PFSK-1 (cell line): ENCODE measurements around the gene PRDM16.

Source experiments
- FOXP2 ChIP-seq: optimal IDR thresholded peaks from 2 replicates; pipeline ENCODE3; 2011; ENCODE audit warnings: borderline replicate concordance, control low read depth, inconsistent platforms; ENCODE audit not compliant: insufficient read depth; ENCODE audit errors: extremely low read length, extremely low read depth
- POLR2AphosphoS5 ChIP-seq: IDR thresholded peaks from 2 replicates; pipeline ENCODE4 v1.6.1; 2012; ENCODE audit warnings: low read depth, mild to moderate bottlenecking, control low read depth, low read length, moderate library complexity
- SIN3A ChIP-seq: IDR thresholded peaks from 2 replicates; pipeline ENCODE4 v1.6.1; 2012; ENCODE audit warnings: mild to moderate bottlenecking, low read length, moderate library complexity, borderline replicate concordance; ENCODE audit not compliant: insufficient read depth
- TAF1 ChIP-seq: IDR thresholded peaks from 2 replicates; pipeline ENCODE4 v1.6.1; 2012; ENCODE audit warnings: low read length, control low read depth, borderline replicate concordance; ENCODE audit not compliant: insufficient read depth
- TF ChIP-seq, protein P1 (sequence below), 2 experiments: IDR thresholded peaks; 2 replicates each; pipeline versions ENCODE4 v1.6.1 to v1.8.0; 2011 to 2012; ENCODE audit warnings: low read depth in 2 of 2, low read length in 2 of 2, control low read depth in 1 of 2, inconsistent platforms in 1 of 2, mild to moderate bottlenecking in 1 of 2, moderate library complexity in 1 of 2; ENCODE audit not compliant: insufficient read depth in 1 of 2

DNA sequence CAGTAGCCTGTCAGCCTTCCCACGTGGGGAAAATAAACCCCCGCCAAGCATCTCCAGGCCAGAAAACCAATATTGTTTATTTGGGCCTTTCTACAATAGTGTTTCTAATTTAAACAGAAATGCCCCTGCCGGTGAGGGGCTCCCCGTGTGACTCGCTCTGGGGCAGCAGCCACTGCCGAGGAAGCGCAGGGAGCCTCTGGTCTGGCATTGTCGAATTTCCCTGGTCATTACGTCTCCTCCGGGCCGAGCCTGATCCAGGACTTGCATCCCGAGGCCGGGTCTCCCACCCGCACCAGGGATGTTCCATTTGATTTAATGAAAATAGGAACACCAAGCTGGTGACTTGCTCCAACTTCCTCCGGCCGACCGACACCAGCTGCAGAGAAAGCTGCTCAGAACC lies 20.5 kb downstream of the PRDM16 start:
- no peak for TF ChIP-seq POLR2AphosphoS5
- TF ChIP-seq SIN3A, result no peak
- TF ChIP-seq, protein P1, sequence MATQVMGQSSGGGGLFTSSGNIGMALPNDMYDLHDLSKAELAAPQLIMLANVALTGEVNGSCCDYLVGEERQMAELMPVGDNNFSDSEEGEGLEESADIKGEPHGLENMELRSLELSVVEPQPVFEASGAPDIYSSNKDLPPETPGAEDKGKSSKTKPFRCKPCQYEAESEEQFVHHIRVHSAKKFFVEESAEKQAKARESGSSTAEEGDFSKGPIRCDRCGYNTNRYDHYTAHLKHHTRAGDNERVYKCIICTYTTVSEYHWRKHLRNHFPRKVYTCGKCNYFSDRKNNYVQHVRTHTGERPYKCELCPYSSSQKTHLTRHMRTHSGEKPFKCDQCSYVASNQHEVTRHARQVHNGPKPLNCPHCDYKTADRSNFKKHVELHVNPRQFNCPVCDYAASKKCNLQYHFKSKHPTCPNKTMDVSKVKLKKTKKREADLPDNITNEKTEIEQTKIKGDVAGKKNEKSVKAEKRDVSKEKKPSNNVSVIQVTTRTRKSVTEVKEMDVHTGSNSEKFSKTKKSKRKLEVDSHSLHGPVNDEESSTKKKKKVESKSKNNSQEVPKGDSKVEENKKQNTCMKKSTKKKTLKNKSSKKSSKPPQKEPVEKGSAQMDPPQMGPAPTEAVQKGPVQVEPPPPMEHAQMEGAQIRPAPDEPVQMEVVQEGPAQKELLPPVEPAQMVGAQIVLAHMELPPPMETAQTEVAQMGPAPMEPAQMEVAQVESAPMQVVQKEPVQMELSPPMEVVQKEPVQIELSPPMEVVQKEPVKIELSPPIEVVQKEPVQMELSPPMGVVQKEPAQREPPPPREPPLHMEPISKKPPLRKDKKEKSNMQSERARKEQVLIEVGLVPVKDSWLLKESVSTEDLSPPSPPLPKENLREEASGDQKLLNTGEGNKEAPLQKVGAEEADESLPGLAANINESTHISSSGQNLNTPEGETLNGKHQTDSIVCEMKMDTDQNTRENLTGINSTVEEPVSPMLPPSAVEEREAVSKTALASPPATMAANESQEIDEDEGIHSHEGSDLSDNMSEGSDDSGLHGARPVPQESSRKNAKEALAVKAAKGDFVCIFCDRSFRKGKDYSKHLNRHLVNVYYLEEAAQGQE (IDR thresholded peaks at IDR 0.05; ENCODE audit: insufficient read depth in 1 of 2, low read depth in 2 of 2, low read length in 2 of 2), result no peak
- no peak for TF ChIP-seq FOXP2
- TF ChIP-seq TAF1, result no peak
